ENCODE data around the gene FYB1. TPM values are rescaled to one million over a fixed set of nuclear protein-coding genes. Genes with fewer than 3 reads are reported as not detected.

Gene FYB1
- total RNA-seq, 1 experiment from 2014 or later = not detected

DNA sequence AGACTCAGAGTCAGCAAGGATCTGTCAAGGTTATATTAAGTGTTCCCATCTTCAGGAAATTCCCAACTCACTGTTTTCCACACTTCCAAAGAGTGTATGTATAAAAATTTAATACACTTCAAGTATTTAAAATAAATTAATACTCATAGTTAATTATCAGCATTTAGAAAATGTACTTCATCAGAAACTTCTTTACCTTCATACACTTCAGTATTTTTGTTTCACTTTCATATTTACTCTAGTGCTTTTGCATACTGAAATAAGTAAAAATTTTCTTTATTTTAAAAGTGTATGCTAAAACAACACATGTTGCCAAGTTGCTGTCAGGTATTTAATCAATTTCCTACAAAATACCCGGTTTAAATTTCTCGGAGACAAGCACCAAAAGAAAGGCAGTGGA, 161.6 kb downstream of the FYB1 start:
- no peak for DNase-seq (ENCODE audit: low read depth)

DNA sequence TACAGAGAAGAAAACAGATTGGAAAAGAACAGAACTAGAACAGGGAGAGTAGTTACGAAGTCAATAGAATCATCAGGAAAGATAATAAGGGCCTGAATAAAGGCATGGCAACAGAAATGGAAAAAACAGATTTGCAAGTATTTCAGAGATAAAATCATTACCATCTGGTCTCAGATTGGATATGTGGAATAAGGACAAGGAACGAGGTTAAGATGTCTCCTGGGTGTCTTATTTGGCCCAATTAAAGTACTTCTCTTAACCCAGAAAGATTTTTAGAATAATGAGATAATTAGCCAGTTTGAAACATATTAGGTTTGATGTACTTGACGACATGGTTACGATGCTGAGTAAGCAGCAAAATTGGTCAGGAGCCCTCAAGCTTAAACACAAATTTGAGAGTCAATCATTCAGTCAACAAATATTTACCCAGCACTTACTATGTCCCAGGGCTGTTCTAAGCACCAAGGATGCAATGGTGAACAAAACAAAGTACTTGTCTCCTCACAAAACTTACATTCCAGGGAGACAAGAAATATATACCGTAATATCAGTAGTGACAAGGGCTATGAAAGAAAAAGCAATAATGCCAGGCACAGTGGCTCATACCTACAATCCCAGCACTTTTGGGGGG, 163.5 kb downstream of the FYB1 start:
- DNase-seq (ENCODE audit: low read depth) = no peak

Other genes with a start within 250 kb of the FYB1 start
- 7.4 and 8.2 TPM in 2 replicates for gene RICTOR, start 145.2 kb downstream of the FYB1 start, total RNA-seq (2014; rRNA removed; shearing (Covaris generic))
- gene C9, start 144.9 kb upstream of the FYB1 start, total RNA-seq (2014; rRNA removed; shearing (Covaris generic)) = not detected in 2 replicates
- gene DAB2, start 205.4 kb upstream of the FYB1 start, total RNA-seq (2014; rRNA removed; shearing (Covaris generic)) = 8.8 and 10.6 TPM in 2 replicates

Data from HT1080 (cell line).